B cell (primary cell): Measurements from ENCODE around the gene KIFBP. TPM values are rescaled to one million over a fixed set of nuclear protein-coding genes. Genes with fewer than 3 reads are reported as not detected.

Source experiments
- ATAC-seq: fragments of 200-7000 bp; cut with Tn5 transposase; one replicate; pipeline ENCODE4 v1.10.0; 2021; ENCODE audit warnings: low read depth, mild to moderate bottlenecking, moderate number of reproducible peaks, moderate library complexity
- CTCF ChIA-PET: fragments of 350-600 bp; sonication (Branson Sonifier 250); formaldehyde crosslinking; loops from one replicate; lab custom pipeline; 2021; ENCODE audit warnings: antibody characterized with exemption, inconsistent platforms; lab: Charles Lee
- POLR2A ChIA-PET: fragments of 350-600 bp; sonication (Branson Sonifier 250); formaldehyde crosslinking; loops from one replicate; lab custom pipeline; 2021; ENCODE audit warnings: antibody characterized with exemption; lab: Charles Lee
- DNase-seq: peaks from one replicate; pipeline ENCODE4 v3.0.0; 2013
- H2AFZ ChIP-seq: 2 replicates; pipeline ENCODE4 v1.6.1; 2012; ENCODE audit warnings: mild to moderate bottlenecking, low read depth, low read length; ENCODE audit not compliant: insufficient read depth, poor library complexity, severe bottlenecking
- H3K27ac ChIP-seq, 2 donors: 1 replicate in 1 of 2; 2 replicates in 1 of 2; pipeline ENCODE4 v1.5.1; 2012 to 2013; ENCODE audit warnings: low read length in 2 of 2, mild to moderate bottlenecking in 2 of 2, moderate library complexity in 1 of 2
- H3K27me3 ChIP-seq, 4 experiments: fragments of 200-600 bp in 1 of 4; sonication (generic) in 1 of 4; replicated peaks in 1 of 4; 1 replicate in 2 of 4; 2 replicates in 2 of 4; pipeline versions ENCODE4 v1.6.1 to v1.7.0; 2013 to 2016; ENCODE audit warnings: low read length in 3 of 4, mild to moderate bottlenecking in 2 of 4, mixed read lengths in 1 of 4, moderate library complexity in 1 of 4; ENCODE audit not compliant: insufficient read depth in 4 of 4, control insufficient read depth in 3 of 4; ENCODE audit errors: control extremely low read depth in 1 of 4
- H3K36me3 ChIP-seq, 2 experiments: replicated peaks in 1 of 2; 1 replicate in 1 of 2; 2 replicates in 1 of 2; pipeline versions ENCODE4 v1.6.1 to v1.7.1; 2013; ENCODE audit warnings: low read length in 1 of 2; ENCODE audit not compliant: insufficient read depth in 2 of 2, control insufficient read depth in 1 of 2; ENCODE audit errors: control extremely low read depth in 1 of 2, extremely low read depth in 1 of 2
- H3K4me1 ChIP-seq, 2 donors: fragments of 200-600 bp in 1 of 2; sonication (generic) in 1 of 2; 1 replicate in 1 of 2; 2 replicates in 1 of 2; pipeline versions ENCODE4 v1.5.1 to v1.6.1; 2013 to 2017; ENCODE audit warnings: low read length in 2 of 2; ENCODE audit not compliant: control insufficient read depth in 2 of 2, insufficient read depth in 2 of 2
- H3K4me2 ChIP-seq: replicated peaks from 2 replicates; pipeline ENCODE3; 2012; ENCODE audit warnings: mild to moderate bottlenecking, low read depth, low read length; ENCODE audit not compliant: poor library complexity, severe bottlenecking
- H3K4me3 ChIP-seq, 5 experiments: fragments of 200-600 bp in 1 of 5; sonication (generic) in 1 of 5; 1 replicate in 3 of 5; 2 replicates in 2 of 5; pipeline versions ENCODE4 v1.5.1 to v1.7.0; 2011 to 2016; ENCODE audit warnings: low read length in 4 of 5, mild to moderate bottlenecking in 4 of 5, low read depth in 2 of 5, control low read depth in 1 of 5, moderate library complexity in 1 of 5; ENCODE audit not compliant: insufficient read depth in 1 of 5; ENCODE audit errors: control extremely low read depth in 1 of 5, extremely low read depth in 1 of 5
- H3K79me2 ChIP-seq: fragments of 200-600 bp; sonication (generic); one replicate; pipeline ENCODE4 v1.6.0; 2016; ENCODE audit warnings: low read length; ENCODE audit not compliant: control insufficient read depth, insufficient read depth
- H3K9ac ChIP-seq: fragments of 200-600 bp; sonication (generic); 2 replicates; pipeline ENCODE4 v1.6.1; 2017; ENCODE audit warnings: mild to moderate bottlenecking, low read length, moderate library complexity
- H3K9me3 ChIP-seq, 3 donors: one replicate each; pipeline versions ENCODE4 v1.6.1 to v1.7.1; 2013; ENCODE audit warnings: low read length in 2 of 3; ENCODE audit not compliant: control insufficient read depth in 2 of 3, insufficient read depth in 1 of 3; ENCODE audit errors: control extremely low read depth in 1 of 3
- H4K20me1 ChIP-seq: 2 replicates; pipeline ENCODE4 v1.6.0; 2012; ENCODE audit warnings: mild to moderate bottlenecking, low read length; ENCODE audit not compliant: insufficient read depth, control insufficient read depth, poor library complexity, severe bottlenecking
- H3K27ac Mint-ChIP-seq: one replicate; pipeline ENCODE4 v1.8.0; 2021; ENCODE audit warnings: mixed read lengths
- H3K27me3 Mint-ChIP-seq: one replicate; pipeline ENCODE4 v1.8.0; 2021; ENCODE audit warnings: mixed read lengths
- H3K4me1 Mint-ChIP-seq: one replicate; pipeline ENCODE4 v1.8.0; 2021; ENCODE audit warnings: mixed read lengths
- H3K4me3 Mint-ChIP-seq: one replicate; pipeline ENCODE4 v1.8.0; 2021; ENCODE audit warnings: mixed read lengths
- H3K9me3 Mint-ChIP-seq: one replicate; pipeline ENCODE4 v1.8.0; 2022; ENCODE audit warnings: mixed read lengths; ENCODE audit not compliant: insufficient read depth
- EZH2 ChIP-seq: IDR thresholded peaks from 2 replicates; pipeline ENCODE4 v1.6.1; 2012; ENCODE audit warnings: borderline replicate concordance, low read depth, mild to moderate bottlenecking, moderate library complexity, low read length; ENCODE audit not compliant: insufficient read depth, poor library complexity, severe bottlenecking
- WGBS: methylation state at CpG from one replicate; pipeline ENCODE4 v1.1.5; 2013; ENCODE audit warnings: missing lambda C conversion rate; ENCODE audit not compliant: insufficient coverage; 5-methylcytosine and 5-hydroxymethylcytosine counted together
- intact Hi-C: fragments of 100-400 bp; cut with micrococcal nuclease; formaldehyde crosslinking; loops from one replicate; pipeline ENCODE4 v1.10.0; 2022
- polyA plus RNA-seq: library from polyadenylated mRNA; depleted of rRNA; stranded (reverse); fragments of >200 nt; gene quantifications from 2 replicates; pipeline ENCODE4 v1.2.3, GENCODE V29; 2012
- total RNA-seq, 2 donors: library from RNA; stranded (reverse); fragments of 120-200 nt in 1 of 2; gene quantifications; 1 replicate in 1 of 2; 2 replicates in 1 of 2; pipeline versions ENCODE4 v1.2.3 to v1.2.4, GENCODE V29; 2013 to 2022
- TF ChIP-seq, protein P1 (sequence below): fragments of 200-600 bp; IDR thresholded peaks from one replicate; pipeline ENCODE4 v1.8.0; 2022; ENCODE audit warnings: antibody characterized with exemption, mild to moderate bottlenecking

Gene KIFBP
- total and polyA plus RNA-seq, 2 donors (not counting 1 experiment from before 2014, with no cell fraction given), result 5.2 to 13.5 TPM

DNA sequence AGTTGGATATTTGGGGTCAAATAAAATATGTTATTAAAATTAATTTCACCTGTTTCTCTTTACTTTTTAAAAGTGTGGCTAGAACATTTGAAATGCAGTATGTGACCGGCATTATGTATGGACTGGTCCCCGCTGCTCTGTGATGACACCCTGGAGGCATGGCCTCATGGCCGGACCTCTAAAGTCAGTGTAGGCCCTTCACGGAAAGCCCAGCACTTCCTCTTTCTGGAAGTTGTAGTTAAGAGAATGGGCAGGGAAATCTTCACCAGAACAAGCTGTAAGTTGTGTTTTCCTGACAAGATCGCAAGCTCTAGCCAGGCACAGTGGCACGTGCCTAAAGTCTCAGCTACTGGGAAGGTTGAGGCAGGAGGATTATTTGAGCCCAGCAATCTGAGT lies 61.0 kb downstream of the KIFBP start:
- ATAC-seq (no peak), DNase-seq (no peak)
- no peak for TF ChIP-seq EZH2
- TF ChIP-seq, protein P1, sequence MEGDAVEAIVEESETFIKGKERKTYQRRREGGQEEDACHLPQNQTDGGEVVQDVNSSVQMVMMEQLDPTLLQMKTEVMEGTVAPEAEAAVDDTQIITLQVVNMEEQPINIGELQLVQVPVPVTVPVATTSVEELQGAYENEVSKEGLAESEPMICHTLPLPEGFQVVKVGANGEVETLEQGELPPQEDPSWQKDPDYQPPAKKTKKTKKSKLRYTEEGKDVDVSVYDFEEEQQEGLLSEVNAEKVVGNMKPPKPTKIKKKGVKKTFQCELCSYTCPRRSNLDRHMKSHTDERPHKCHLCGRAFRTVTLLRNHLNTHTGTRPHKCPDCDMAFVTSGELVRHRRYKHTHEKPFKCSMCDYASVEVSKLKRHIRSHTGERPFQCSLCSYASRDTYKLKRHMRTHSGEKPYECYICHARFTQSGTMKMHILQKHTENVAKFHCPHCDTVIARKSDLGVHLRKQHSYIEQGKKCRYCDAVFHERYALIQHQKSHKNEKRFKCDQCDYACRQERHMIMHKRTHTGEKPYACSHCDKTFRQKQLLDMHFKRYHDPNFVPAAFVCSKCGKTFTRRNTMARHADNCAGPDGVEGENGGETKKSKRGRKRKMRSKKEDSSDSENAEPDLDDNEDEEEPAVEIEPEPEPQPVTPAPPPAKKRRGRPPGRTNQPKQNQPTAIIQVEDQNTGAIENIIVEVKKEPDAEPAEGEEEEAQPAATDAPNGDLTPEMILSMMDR, result no peak
- Histone ChIP-seq H3K4me1 (peaks cover 4 to 17% of the 10 kb centered on the region in 2 donors), H3K27me3 (no peaks in the 10 kb centered on the region), H3K9ac (no peak overlapping the region), H3K4me2 (no peak overlapping the region), H4K20me1 (no peaks in the 10 kb centered on the region), H2AFZ (no peak overlapping the region), H3K36me3 (no peaks in the 10 kb centered on the region), H3K79me2 (no peaks in the 10 kb centered on the region), H3K9me3 (no peaks in the 10 kb centered on the region), H3K4me3 (no peak overlapping the region), H3K27ac (no peak overlapping the region)
- intact Hi-C loops, result no loop called here
- Mint-ChIP-seq H3K9me3 (no peaks in the 10 kb centered on the region), H3K27me3 (no peaks in the 10 kb centered on the region), H3K4me1 (peaks cover 21% of the 10 kb centered on the region), H3K27ac (no peak overlapping the region), H3K4me3 (no peak overlapping the region)
- POLR2A ChIA-PET, result no interaction called here
- CTCF ChIA-PET, result no interaction called here
- whole genome bisulfite sequencing, result 64% methylated on average over 5 of the region's 6 CpGs

DNA sequence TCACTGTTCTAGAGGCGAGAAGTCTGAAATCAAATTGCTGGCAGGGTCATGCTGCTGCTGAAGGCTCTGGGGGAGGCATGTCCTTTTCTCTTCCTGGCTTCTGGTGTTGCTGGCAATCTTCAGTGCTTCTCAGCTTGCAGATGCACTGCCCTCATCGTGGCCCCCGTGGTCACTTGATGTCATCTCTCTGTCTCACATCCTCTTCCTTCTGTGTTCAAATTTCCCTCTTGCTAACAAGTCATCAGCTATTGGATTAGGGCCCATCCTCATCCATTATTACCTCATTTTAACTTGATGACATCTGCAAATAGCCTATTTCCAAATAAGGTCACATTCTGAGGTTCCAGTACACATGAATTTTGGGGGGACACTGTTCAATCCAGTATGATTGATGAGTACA lies 62.7 kb downstream of the KIFBP start:
- DNase-seq, result no peak
- H3K9me3 Mint-ChIP-seq, result no peaks in the 10 kb centered on the region
- no peaks in the 10 kb centered on the region for H3K79me2 ChIP-seq
- H2AFZ ChIP-seq, result no peak overlapping the region
- H3K27ac ChIP-seq, result no peak overlapping the region
- no peak overlapping the region for H3K4me2 ChIP-seq
- H3K9me3 ChIP-seq, result no peaks in the 10 kb centered on the region
- ChIA-PET POLR2A (no interaction called here), CTCF (no interaction called here)
- H3K27me3 ChIP-seq, result no peaks in the 10 kb centered on the region
- no peak overlapping the region for H3K4me3 Mint-ChIP-seq
- H4K20me1 ChIP-seq, result no peaks in the 10 kb centered on the region
- intact Hi-C loops, result no loop called here
- H3K9ac ChIP-seq, result no peak overlapping the region
- H3K4me3 ChIP-seq, result no peak overlapping the region
- peak overlapping the region; percentile 3 for H3K27ac Mint-ChIP-seq
- peaks cover 0 to 4% of the 10 kb centered on the region in 2 donors for H3K4me1 ChIP-seq
- TF ChIP-seq EZH2, result no peak
- TF ChIP-seq, protein P1, result no peak
- peak; percentile 21 for ATAC-seq
- WGBS, result 44% methylated on average over 3 of the region's 3 CpGs
- no peaks in the 10 kb centered on the region for H3K27me3 Mint-ChIP-seq
- H3K4me1 Mint-ChIP-seq, result peaks cover 11% of the 10 kb centered on the region
- no peaks in the 10 kb centered on the region for H3K36me3 ChIP-seq
